SU-DHL-6 (cell line): ENCODE measurements around the gene GNE.

ENCODE experiments used
- EZH2phosphoT487 ChIP-seq: fragments of 200-600 bp; sonication (generic), shearing (Covaris generic); conservative IDR thresholded peaks from 2 replicates; pipeline ENCODE4 v1.6.1; 2018; ENCODE audit warnings: mild to moderate bottlenecking, antibody characterized with exemption, low read length, moderate library complexity, mixed read lengths
- TF ChIP-seq, protein P1 (sequence below): fragments of 200-600 bp; sonication (generic); IDR thresholded peaks from one replicate; pipeline ENCODE4 v1.5.1; 2017; ENCODE audit warnings: antibody characterized with exemption, mild to moderate bottlenecking, low read length, moderate library complexity; ENCODE audit not compliant: insufficient read depth, poor library complexity, severe bottlenecking

DNA sequence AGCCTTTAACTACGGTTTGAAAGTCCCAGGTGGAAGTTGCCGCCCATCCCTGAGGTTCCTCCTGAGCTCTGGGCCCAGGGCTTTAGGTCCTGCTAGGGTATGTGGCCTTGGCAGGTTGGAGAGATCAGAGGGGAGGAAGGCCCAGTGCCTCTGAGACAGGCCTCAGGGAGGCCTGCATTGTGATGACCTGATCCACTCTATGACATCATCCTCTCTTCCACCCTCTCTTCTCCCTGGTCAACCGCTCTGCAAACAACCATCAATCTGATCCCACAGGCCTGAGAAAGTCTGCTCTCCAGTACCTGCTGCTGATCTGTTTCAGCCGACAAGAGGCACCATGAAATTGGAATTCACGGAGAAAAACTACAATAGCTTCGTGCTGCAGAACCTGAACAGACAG is 89.1 kb downstream of the GNE start, which contains the start of gene CCIN:
- TF ChIP-seq, protein P1, sequence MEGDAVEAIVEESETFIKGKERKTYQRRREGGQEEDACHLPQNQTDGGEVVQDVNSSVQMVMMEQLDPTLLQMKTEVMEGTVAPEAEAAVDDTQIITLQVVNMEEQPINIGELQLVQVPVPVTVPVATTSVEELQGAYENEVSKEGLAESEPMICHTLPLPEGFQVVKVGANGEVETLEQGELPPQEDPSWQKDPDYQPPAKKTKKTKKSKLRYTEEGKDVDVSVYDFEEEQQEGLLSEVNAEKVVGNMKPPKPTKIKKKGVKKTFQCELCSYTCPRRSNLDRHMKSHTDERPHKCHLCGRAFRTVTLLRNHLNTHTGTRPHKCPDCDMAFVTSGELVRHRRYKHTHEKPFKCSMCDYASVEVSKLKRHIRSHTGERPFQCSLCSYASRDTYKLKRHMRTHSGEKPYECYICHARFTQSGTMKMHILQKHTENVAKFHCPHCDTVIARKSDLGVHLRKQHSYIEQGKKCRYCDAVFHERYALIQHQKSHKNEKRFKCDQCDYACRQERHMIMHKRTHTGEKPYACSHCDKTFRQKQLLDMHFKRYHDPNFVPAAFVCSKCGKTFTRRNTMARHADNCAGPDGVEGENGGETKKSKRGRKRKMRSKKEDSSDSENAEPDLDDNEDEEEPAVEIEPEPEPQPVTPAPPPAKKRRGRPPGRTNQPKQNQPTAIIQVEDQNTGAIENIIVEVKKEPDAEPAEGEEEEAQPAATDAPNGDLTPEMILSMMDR, result no peak
- no peak for TF ChIP-seq EZH2phosphoT487
